Measurements from ENCODE around the gene UBASH3A.
A peak's percentile ranks its signal among the peaks of the same experiment; 100 is the strongest.

UBASH3A gene

GRCh38 chr21:42495027-42495426 lies 91.3 kb downstream of the UBASH3A start:
- DNase-seq = no peak

DNA sequence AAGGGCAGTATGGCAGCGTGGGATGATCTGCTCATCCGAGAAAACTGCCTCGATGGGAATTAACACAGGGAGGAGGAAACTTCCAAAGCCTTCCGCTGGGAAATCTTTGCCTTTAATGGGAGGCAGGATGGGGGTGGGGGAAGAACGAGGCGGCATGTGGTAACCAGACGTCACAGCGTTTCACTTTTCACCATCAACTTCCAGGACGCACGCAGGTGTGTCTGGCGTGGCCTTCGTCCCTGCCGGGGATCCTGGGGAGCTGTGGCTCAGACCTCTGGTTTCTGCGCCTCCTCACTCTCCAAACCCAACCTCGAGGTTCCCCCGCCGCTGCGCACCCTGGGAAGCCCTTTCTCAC lies 92.0 kb downstream of the UBASH3A start:
- peak; percentile 59 for DNase-seq

- DNase-seq = peak; percentile 98
These were observed 92.6 kb downstream of the UBASH3A start, which contains the start of gene RSPH1 for GRCh38 chr21:42496120-42496838. TSS of gene RSPH1 (minus strand) at chr21:42496224. CDS start at chr21:42496186, 38 bp downstream.

DNA sequence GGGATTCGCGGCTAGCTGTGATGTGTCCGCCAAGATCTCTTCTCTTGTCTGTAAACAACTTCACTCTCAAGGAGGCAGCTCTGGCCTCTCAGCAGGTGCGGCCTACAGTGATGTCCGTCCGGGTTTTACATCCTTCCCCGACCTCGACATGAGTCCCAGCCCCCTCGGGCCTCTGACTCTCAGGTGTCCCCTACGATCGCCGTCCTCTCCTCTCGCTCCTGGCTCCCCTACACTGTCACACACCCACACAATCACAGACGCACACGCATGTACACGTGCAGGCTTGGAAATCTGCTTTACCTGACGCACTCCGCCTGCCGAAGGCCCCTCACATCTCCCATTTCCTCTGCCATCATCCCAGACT lies 93.1 kb downstream of the UBASH3A start:
- no peak for DNase-seq

Measured in NCI-H526 treated with DMSO at 0.1 percent for 48 hours (cell line).